Keratinocyte (primary cell): Measurements from ENCODE around the gene BCL7A.

Source experiments
- EZH2 ChIP-seq: IDR thresholded peaks from one replicate; pipeline ENCODE4 v1.6.1; 2012; ENCODE audit warnings: inconsistent platforms, mild to moderate bottlenecking, low read length, moderate library complexity
- TF ChIP-seq, protein P1 (sequence below), 3 experiments: IDR thresholded peaks in 1 of 3; conservative IDR thresholded peaks in 1 of 3; optimal IDR thresholded peaks in 1 of 3; 2 replicates in 2 of 3; 3 replicates in 1 of 3; pipeline versions ENCODE3 to v1.5.1; 2011; ENCODE audit warnings: low read length in 3 of 3, mild to moderate bottlenecking in 3 of 3, moderate library complexity in 2 of 3, control low read depth in 1 of 3, inconsistent platforms in 1 of 3; ENCODE audit not compliant: insufficient read depth in 2 of 3; ENCODE audit errors: extremely low read depth in 1 of 3

DNA sequence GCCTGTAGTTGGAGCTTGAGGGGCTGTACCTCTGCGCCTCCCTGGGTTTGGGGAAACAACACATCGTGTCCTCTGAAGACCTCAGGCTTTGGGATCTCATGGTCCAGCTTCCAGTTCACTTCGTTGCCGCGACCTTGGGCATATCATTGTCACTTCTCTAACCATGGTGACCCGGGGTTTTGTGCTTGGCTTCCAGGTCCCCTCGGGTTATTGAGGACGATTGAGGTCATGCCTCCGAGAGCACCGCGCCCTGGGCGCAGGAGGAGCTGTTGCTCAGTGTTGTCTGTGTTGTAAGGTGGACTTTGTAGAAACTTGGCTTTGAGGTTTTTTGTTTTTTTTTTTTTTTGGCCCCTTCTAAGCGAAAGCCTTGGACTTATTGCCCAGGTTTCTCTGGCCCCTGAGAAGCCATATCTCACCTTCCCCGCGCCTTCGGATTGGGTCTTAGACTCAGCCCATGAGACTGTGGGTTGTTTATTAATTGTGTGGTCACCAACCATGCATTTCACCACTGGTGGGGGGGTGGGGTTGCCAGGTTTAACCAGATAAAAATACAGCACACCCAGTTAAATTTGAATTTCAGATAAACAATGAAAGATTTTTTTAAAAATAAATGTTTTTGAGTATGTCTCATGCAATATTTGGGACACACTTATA, 2.6 kb downstream of the BCL7A start:
- TF ChIP-seq, protein P1, sequence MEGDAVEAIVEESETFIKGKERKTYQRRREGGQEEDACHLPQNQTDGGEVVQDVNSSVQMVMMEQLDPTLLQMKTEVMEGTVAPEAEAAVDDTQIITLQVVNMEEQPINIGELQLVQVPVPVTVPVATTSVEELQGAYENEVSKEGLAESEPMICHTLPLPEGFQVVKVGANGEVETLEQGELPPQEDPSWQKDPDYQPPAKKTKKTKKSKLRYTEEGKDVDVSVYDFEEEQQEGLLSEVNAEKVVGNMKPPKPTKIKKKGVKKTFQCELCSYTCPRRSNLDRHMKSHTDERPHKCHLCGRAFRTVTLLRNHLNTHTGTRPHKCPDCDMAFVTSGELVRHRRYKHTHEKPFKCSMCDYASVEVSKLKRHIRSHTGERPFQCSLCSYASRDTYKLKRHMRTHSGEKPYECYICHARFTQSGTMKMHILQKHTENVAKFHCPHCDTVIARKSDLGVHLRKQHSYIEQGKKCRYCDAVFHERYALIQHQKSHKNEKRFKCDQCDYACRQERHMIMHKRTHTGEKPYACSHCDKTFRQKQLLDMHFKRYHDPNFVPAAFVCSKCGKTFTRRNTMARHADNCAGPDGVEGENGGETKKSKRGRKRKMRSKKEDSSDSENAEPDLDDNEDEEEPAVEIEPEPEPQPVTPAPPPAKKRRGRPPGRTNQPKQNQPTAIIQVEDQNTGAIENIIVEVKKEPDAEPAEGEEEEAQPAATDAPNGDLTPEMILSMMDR (optimal IDR thresholded peaks at IDR 0.05 in 1 of 3, IDR thresholded peaks at IDR 0.05 in 1 of 3, conservative IDR thresholded peaks at IDR 0.05 in 1 of 3; ENCODE audit: extremely low read depth in 1 of 3, insufficient read depth in 2 of 3, low read length in 3 of 3), result no peak
- no peak for TF ChIP-seq EZH2
